CD4-positive, alpha-beta T cell treated with Interleukin-21 for 1 hour (primary cell): ENCODE results near the gene SUGP2.

ENCODE experiments used
- DNase-seq: peaks from one replicate; pipeline ENCODE4 v3.0.0-alpha.2; 2020

The SUGP2 gene

DNA sequence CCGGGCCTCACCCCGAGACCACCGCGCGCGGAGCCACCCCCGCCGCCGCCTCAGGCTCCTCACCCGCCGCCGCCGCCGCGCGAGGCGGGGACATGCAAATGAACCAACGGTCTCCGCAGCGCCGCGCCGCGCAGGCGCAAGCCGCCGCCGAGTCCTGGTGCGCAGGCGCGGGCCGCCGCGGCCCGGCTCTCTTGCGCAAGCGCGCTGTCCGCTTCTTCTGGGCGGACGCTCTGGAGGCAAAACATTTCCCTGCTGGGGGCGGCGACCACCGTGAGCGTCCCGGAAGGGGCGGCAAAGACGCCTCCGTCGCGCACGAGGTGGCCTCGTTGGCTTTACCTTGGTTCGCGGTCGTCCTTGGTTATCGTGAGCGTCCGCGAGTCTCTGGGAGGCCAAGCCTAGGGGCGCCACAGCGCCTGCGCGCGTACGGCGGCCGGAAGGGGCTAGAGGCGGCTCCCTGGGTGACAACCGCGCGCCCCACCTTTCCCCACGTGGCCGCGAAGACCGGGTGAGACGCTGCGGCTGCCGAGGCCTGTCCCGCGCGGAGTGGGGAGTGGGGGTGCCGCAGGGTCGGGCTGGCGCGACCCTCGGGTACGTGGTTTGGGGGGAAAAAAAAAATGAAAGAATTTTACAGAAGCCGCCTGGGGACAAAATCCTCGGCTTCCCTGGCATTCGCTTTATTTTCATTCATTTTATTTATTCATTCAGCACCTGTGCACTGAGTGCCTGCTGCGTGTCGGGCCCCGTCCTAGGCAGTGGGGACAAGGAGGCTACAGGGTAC, at the start of gene SUGP2, which contains the start of gene ARMC6:
Gene SUGP2 (minus strand): TSS at position 92 of the 778 bp plus-strand sequence. CDS start 2,446 bp downstream, outside the sequence.
Gene ARMC6 (plus strand): TSS at position 178 of the 778 bp plus-strand sequence. CDS start 607 bp downstream, outside the sequence.
- peak; percentile 92 for DNase-seq

DNA sequence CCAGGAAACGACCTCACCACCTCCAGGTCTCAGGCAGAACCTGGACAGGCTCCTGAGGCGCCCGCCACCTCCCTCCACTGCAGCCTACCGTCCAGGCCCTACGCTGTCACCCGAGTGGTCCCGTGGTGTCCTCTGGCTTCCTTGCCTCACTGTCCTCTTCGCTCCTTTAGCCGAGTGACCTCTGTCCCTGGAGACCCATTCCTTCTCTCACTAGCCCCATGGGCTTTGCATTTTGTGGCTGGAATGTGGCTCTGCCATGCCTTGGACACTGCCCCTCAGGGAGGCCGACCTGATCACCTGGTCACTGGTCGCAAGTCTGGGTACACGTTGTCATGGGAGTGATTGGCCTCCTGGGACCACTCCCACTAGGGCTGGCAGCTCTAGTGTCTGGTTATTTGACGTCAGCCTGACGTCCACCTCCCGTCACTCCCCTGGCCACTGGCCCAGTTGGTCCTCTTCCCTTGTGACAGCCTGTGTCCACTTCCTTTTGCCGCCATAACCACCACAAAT, 48.4 kb upstream of the SUGP2 start:
- DNase-seq, result no peak

DNA sequence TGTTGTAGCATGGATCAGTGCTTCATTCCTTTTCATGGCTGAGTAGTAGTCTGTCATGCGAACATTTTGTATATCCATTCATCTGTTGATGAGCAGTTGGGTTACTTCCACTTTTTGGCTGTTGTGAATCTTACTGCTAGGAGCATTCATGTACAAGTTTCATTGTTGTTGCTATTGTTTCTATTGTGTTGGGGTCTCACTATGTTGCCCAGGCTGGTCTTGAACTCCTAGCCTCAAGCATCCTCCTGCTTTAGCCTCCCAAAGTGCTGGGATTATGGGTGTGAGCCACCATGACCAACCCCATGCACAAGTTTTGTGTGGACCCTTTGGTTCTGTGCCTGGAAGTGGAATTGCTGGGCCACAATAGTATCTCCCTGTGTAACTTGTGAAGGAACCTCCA, 46.3 kb upstream of the SUGP2 start:
- no peak for DNase-seq

DNA sequence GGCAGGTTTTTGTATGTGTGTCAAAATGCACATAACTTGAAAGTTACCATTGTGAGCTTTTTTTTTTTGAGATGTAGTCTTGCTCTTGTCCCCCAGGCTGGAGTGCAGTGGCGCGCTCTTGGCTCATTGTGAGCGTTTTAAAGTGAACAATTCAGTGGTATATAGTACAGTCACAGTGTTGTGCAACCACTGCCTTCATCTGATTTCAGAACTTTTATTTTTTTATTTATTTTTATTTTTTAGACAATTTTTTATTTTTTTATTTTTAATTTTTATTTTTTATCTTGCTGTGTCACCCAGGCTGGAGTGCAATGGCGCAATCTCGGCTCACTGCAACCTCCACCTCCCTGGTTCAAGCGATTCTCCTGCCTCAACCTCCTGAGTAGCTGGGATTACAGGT, 45.5 kb upstream of the SUGP2 start:
- no peak for DNase-seq

DNA sequence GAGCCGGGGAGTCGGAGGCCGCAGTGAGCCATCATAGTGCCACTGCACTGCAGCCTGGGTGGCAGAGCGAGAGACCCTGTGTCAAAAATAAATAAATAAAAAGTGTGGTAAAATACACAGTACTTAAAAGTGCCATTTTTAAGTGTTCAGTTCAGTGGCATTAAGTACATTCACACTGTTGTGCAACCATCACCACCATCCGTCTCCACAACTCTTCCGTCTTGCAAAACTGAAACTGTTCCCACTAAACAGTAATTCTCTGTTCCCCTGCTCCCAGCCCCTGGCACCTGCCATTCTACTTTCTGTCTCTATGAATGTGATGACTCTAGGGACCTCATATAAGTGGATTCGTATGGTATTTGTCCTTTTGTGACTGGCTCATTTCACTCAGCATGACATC, 43.8 kb upstream of the SUGP2 start:
- no peak for DNase-seq

DNA sequence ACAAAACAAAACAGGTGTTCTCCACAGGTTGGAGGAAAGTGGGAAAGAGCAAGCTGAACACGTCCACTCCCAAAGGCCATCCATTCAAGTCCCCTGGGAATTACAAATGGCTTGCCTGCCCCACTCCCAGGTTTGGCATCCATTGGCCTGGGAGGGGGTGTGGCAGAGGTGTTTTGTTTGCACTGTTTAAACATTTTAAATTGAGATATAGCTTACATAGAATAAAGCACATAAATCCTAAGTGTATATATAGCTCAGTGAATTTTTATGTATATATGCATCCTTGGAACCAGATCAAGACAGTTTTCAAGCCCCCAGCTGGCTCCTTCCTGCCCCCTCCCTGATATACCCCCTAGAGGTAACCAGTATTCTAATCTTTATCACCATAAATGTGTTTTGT, 43.2 kb upstream of the SUGP2 start:
- DNase-seq, result no peak

DNA sequence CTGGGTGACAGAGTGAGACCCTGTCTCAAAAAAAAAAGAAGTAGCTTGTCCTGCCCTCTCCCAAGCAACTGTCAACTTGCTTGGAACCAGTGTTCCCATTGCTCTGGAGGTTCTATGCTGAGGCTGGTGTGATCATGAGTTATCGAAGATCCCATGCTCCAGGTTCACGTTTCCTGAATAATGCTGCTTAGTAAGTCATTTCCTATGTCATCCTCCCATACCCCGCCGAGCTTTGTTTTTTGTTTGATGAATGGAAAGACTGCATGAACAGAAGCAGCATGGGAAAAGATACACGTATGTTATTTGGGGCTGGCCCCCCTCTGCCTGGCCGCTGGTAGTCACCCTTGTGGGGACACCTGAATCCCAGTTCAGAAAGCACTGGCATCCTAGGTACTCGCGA, 41.8 kb upstream of the SUGP2 start:
- DNase-seq, result no peak

DNA sequence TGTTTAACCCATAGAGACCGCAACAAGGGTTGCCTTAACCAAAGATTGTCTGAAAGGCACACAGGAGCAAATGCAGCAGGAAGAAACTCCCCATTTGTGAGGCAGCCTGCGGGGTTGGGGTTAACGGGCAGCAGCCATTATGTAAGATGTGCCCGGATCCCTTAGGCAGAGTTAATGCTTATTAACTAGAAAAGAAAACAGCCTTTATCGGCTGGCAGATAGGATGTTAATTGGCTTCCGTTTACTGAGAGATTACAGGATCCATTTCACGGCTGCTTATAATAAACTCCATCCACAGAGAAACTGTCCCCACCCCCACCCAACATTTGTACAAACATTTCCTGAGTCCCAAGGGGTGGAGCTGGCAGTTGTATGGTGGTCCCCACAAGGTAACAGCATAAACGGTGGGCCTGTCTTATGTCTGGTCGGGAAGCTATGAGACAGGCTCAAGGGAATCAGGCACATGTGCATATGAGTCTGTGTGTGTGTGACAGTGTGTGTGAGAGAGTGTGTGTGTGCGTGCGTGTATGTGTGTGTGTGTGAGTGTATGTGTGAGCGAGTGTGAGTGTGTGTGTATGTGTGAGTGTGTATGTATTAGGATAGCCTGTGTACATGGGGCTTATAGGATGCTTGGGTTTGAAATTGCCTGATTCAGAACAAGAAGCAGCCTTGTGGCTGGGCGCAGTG, 41.0 kb upstream of the SUGP2 start:
- DNase-seq, result no peak

DNA sequence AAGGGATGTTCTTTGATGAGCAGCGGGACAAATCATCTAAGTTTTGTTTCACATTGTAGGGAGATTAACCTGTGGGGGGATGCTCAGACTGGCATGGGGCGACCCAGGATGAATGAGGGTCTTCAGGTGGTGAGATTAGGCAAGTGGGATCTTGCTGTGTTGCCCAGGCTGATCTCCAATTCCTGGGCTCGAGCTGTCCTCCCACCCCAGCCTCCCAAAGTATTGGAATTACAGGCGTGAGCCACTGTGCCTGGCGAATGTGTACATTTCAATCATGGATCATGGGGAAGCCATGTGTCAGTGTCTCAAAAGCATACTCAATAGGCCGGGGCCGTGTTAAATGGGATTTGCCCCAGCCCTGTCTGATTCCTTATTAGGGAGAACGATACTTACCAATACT, 38.6 kb upstream of the SUGP2 start:
- DNase-seq, result no peak

DNA sequence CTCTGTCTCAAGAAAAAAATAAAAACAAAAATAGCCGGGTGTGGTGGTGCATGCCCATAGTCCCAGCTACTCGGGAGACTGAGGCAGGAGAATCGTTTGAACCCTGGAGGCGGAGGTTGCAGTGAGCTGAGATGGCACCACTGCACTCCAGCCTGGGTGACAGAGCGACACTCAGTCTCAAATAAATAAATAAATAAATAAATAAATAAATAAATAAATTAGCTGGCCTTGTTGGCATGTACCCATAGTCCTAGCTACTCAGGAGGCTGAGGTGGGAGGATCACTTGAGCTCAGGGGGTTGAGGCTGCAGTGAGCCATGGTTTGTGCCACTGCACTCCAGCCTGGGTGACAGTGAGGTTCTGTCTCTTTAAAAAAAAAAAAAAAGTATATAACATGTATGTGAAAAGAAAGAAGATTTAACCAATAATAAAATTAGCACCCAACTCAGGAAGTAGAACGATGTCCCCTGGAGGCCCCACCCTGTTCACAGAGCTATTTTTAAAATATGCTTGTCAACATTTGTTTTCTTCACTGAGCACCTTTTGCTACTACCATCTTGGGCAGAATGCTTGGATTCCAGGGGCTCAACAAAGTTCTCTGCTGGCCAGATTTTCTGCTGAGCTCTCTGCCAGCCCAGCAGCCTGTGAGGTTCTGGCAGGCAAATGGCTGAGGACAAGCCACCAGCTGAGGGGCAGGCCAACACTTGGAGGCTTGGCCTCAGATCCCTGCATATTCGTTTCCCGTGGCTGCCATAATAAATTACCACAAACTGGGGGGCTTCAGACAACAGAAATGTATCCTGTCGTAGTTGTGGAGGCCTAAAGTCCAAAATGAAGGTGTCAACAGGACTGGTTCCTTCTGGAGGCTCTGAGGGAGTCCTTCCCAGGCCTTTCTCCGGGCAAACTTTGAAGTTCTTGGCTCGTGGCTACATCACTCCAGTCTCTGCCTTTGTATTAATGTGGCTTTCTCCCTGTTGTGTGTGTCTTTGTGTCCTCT, 35.6 kb upstream of the SUGP2 start:
- DNase-seq, result peak; percentile 40

DNA sequence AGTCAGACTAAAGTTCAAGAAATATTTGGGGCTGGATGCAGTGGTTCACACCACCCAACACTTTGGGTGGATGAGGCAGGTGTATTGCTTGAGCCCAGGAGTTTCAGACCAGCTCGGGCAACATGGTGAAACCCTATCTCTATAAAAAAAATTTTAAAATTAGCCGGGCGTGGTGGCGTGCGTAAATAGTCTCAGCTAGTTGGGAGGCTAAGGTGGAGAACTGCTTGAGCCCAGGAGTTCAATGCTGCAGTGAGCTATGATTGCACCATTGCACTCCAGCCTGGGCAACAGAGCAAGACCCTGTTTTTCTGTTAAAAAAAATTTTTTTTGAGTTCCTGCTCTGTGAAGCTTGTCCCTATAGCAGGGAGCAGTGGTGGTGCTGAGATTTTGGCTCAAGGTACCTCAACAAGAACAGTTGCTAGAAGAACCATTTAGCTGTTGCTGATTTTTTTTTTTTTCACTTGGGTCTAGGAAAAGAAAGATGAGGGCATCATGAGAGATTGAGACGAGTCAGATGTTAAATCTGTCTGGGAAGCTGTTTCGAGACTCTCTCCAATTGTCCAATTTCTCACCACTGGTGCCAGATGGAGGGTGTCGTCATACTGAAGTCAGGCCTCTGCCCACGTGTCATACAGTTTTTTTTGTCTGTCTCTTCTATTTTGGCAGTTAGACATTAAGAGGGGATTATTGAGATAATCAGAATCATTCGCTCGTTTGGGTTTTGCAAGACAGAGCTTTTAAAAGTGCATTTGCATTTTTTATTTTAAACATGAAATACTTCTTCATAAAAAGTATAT, 34.2 kb upstream of the SUGP2 start:
- DNase-seq, result no peak

DNA sequence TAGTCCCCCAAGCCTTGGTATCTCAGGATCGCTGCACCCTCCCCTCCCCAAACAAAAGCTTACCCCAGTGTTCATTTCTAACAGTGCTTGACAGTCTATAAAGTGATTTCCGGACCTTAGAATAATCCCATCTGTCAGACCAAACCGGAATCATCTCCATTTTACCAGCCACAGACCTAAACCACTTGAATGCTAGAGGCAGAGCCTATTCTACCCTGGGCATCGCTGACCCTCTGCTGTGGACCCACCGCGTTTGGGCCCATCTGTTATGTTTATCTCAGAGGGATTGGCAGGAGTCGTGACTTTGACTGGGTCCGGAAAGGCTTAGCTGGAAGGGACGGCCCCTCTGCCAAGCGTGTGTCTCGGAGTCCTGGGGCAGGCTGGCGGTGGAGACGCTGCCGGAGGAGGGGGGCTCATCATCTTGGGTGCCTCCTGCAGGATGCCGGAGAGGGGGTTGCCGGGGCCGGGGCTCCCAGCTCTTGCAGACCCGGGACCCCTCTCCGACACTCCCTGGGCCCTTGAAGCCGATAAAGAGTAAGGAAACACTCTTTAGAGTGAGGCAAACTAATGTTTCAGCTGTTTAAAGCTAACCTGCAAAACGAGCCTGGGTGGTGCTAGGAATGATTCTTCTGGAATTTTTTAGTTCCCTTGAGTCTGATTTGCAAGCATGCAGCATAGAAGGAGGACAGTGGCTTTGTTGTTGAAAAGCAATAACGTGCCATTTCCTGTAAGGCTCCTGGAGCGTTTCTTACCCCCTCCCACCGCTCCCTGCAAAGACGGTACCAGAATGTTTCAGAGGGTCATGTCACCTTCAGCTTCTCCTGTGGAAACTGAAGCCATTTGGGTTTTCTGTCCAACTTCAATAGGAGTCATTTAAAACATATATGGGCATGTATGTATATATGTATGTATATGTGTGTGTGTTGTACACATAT, 31.8 kb upstream of the SUGP2 start:
- DNase-seq, result peak; percentile 31

DNA sequence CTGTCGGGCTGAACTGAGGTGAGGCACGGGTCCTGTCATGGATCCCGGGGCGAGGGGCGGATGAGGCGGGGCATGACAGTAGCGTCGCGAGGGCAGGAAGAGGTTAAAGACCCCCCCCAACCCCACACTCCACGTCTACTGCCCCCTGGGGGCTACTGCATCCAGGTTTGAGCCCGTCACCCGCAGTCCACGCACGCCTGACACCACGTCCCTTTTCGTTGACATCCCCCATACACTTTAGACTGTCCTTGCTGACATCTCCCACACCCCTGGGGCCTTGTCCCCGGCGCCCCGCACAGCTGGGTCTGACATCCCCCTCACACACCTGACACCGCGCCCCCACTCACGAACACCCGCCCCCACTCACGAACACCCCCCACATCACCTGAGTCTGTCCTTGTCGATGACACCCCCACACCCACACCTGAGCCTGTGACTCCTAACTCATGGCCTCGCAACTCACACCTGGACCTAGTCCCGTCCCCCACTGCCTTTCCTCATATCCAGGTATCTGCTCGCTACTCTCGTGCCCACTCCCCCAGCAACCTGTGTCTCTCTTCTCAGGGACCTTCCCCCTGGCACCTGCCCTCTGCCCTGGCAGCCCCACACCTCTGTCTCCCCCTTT, 30.9 kb upstream of the SUGP2 start:
- no peak for DNase-seq

DNA sequence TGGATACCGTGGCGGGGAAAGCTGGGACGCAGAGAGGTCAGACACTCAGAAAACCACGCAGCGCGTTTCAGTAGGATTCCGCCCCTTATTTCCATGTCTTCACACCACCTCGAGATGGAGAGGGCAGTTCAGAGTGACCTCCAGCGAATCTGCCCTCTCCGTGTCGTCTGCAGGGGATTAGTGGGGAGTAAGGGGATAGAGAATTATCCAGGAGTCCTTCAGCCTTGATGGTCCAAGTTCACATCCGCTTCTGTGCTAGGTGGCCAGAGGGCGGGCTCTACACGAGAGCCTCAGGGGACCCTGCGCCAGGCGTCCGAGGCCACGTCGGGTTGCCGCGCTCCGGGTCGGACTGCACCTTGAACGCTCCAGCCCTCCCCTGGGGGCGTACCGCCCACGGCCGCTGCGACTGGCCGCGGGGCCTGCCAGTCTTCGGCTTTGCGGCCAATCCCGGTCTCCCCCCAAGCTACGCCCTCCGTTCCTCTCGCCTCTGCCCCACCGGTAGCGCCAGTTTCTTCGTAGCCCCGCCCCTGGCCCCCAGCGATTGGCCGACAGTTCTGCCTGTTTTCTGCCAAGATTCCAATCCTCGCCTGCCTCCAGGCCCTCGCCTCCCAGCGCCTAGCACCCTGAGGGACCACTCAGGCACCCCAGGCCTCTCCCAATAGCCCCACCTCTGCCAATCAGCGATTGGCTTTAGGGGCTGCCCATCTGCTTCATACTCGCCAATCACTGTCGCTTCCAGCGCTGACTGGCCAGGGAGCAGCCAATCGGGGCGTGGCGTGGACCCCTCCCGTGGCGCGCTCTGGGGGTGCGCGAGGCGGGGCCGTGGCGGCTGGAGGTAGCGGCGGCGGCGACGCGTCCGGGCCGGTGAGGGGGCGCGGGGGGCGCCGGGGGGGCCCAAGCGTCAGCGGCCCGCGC, 30.1 kb upstream of the SUGP2 start, which contains the start of gene SLC25A42:
Gene SLC25A42 (plus strand): TSS at position 812 of the 915 bp plus-strand sequence. CDS start 32,131 bp downstream, outside the sequence.
- DNase-seq, result peak; percentile 100

DNA sequence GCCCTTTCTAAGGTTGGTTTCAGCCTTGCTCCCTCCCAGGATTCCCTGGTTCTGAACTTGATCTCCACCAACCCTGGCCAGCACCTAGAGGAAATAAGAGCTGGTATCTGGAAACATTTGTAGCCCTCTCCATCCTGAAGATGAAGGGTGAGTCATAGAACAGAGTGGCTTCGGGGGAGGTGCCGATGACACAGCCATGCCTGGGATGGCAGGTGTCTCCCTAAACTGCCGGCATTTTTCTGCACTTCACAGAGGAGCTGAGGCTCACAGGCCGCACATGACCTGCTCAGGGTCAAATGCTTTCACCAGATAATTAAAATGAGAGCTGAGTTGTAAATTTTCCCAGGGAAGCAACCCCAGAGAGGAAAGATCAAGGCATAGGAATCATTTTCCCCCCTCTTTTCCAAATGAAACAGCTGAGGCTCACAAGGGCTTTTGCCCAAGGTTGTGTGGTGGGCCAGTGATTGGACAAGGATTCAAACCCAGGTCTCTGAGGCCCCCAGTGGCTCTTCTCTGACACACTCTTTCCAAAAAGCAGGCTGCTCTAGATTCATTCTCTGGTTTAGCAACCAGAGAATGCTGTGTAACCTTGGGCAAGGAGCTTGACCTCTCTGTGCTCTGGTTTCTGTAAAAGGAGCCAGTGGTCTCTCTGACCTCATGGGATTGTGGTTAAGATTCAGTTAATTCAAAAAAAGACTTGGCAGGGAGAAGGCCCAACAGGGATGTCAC, 29.3 kb upstream of the SUGP2 start:
- DNase-seq, result no peak

DNA sequence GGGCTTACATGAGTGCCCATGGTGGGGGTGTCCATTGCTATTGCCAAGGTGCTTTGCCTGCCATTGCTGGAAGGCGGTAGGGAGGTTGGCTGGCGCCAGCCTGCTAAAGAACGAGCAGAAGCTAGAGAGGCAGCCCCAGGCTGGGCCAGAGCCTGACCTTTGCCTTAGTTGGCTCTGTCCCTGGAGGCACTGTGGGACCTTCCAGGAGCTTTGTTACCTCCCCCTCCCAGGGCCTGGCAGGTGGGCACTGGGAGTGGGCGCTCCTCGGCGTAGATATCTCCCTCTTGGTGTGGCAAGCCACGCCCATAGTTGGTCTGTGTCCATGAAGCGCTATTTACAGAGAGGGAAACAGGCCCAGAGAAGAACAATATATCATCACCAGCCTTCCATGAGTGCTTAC, 28.2 kb upstream of the SUGP2 start:
- DNase-seq, result no peak

DNA sequence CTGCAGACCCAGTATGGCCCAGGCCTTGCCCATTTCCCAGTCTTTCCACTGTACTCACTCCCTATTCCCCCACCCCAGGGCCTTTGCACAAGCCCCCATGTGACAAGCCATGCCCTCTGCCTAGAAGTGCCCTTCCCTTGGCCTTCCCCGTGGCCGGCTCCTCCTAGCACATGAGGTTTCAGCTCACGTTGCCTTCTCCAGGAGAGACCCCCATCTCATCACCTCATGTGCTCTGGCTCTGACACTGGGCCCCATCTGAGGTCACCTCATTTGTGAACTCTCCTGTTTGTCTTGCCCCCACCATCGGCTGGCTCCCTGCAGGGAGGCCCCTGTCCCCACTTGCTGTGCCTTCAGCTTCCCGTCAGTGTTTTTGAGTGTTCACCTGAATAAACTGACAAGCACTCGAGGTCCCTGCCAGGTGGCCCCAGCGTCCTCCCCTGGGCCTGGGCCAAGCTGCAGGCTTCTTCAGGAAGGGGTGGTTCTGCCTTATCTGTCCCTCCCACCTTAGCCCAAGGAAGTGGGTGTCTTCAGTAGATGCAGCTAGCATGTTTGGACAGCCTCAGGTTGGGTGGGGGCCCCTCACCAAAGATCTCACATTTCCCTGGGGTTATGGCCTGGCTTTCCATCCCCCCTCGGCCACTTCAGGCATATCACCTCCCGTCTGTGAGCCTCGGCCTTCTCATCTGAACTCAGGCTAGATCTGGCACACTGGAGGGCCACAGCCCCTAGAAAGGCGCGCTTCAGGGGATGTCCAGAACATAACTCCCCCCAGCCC, 26.7 kb upstream of the SUGP2 start:
- no peak for DNase-seq
